ENCODE data around the gene PRKAG1.

Gene PRKAG1

DNA sequence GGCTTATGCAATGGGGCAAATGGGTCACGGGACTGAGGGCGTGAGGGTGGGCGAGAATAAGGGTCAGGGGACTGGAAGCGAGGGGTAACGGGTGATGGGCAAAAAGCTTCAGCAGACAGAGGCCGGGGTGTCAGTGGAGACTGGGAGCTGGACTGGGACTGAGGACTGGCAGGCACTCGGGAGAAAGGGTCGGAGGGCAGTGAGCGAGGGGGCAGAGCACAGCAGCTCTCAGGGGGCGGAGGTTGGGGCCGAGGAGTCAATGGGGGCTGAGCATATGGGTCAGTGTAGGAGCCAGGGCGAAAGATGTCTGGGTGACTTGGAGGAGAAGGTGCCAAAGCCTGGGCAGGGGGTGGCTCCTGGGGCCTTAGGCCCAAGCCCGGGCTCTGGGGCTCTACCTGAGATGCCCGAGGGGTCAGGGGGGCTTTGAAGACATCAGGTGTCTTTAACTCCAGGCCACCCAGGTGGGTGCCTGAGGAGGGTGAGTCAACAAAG lies 21.8 kb upstream of the PRKAG1 start:
- H3K9me3 ChIP-seq (ENCODE audit: severe bottlenecking), result no peaks in the 10 kb centered on the region
- DNase-seq (ENCODE audit: low spot score) (no peak), ATAC-seq (ENCODE audit: low read depth) (no peak)
- no peaks in the 10 kb centered on the region for H3K27me3 ChIP-seq (ENCODE audit: insufficient read depth, poor library complexity, severe bottlenecking)
- no peak overlapping the region for H3K27ac ChIP-seq (ENCODE audit: poor library complexity, severe bottlenecking)
- no peaks in the 10 kb centered on the region for H3K4me1 ChIP-seq (ENCODE audit: insufficient read depth, poor library complexity, severe bottlenecking)
- H3K36me3 ChIP-seq (ENCODE audit: low read depth), result peaks cover 94% of the 10 kb centered on the region
- no peak overlapping the region for H3K4me3 ChIP-seq (ENCODE audit: severe bottlenecking)
- TF ChIP-seq, protein P1, sequence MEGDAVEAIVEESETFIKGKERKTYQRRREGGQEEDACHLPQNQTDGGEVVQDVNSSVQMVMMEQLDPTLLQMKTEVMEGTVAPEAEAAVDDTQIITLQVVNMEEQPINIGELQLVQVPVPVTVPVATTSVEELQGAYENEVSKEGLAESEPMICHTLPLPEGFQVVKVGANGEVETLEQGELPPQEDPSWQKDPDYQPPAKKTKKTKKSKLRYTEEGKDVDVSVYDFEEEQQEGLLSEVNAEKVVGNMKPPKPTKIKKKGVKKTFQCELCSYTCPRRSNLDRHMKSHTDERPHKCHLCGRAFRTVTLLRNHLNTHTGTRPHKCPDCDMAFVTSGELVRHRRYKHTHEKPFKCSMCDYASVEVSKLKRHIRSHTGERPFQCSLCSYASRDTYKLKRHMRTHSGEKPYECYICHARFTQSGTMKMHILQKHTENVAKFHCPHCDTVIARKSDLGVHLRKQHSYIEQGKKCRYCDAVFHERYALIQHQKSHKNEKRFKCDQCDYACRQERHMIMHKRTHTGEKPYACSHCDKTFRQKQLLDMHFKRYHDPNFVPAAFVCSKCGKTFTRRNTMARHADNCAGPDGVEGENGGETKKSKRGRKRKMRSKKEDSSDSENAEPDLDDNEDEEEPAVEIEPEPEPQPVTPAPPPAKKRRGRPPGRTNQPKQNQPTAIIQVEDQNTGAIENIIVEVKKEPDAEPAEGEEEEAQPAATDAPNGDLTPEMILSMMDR (IDR thresholded peaks at IDR 0.05; ENCODE audit: poor library complexity, severe bottlenecking), result no peak

DNA sequence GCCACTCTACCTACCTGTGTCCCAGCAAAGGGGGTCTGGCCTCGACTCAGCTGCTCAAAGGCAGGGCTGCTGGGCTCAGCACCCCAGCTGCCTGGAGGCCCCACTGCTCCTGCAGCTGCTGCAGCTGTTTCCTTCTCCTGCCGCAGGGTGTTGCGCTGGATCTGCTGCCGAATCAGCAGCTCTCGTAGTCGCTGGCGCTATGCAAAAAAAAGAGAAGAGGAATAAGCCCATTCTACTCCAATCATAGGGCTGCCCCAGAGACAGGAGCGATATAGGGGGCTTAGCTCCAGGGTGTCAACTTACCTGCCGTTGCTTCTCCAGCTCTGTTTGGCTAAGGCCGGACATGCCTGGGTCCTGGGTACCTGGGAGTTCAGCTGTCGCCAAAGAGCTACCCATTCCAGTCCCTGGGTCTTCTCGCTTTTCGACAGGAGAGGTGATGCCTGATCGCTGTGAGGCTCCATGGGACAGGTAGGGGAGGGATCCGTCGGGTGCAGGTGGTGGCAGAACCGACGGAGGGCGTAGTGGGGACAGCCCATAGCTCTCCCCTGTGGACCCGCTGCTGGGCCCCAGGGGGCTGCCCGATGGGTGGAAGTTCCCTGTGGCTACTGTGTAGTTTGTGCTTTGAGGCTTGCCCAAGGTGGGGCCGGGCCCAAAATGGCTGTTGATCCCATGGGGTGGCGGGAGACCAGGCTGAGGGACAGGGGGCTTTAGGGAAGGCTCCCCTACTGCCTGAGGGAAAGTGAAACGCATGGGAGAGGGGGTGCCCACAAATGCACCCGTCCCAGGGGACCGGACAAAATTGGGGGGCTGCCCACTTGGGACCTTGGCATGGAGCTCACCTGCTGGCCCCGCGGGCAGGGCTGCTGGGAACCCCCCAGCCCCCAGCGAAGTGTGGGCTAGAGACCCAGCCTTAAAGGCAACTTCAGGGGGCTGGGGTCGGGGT lies 21.1 kb upstream of the PRKAG1 start:
- Histone ChIP-seq H3K4me3 (ENCODE audit: severe bottlenecking) (no peak overlapping the region), H3K27ac (ENCODE audit: poor library complexity, severe bottlenecking) (no peak overlapping the region), H3K36me3 (ENCODE audit: low read depth) (peaks cover 94% of the 10 kb centered on the region), H3K9me3 (ENCODE audit: severe bottlenecking) (no peaks in the 10 kb centered on the region), H3K27me3 (ENCODE audit: insufficient read depth, poor library complexity, severe bottlenecking) (no peaks in the 10 kb centered on the region), H3K4me1 (ENCODE audit: insufficient read depth, poor library complexity, severe bottlenecking) (no peaks in the 10 kb centered on the region)
- DNase-seq (ENCODE audit: low spot score) (no peak), ATAC-seq (ENCODE audit: low read depth) (no peak)
- TF ChIP-seq, protein P1 (IDR thresholded peaks at IDR 0.05; ENCODE audit: poor library complexity, severe bottlenecking), result no peak

DNA sequence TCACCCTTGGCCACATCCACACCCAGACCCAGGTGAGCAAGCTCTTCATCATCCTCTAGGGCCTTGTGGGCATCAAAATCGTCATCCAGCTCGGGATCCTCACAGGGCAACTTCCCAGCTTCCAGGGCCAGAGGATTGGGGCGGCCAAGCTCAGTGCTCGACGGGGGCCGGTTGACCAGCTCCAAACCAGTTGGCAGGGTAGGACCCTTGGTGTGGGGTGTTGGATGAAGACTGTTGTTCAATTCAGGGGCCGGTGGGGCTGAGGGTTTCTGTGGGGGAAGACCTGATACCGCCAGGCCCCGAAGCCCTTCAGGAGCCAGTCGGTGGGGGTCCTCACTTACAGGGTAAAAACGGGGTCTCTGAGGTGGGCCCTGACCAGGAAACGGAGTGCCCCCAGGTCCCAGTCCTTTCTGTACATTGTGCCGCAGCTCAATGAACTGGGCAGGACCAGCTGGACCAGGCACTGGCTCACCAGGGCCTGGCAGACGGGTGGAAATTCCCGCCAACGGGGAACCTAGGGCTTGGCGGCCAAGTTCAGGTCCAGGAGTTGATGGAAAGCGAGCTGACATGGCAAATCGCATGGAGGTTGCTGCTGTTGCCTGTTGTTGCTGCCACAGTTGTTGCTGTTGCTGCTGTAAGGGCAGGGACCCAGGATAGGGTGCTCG lies 19.8 kb upstream of the PRKAG1 start:
- H3K27me3 ChIP-seq (ENCODE audit: insufficient read depth, poor library complexity, severe bottlenecking), result no peaks in the 10 kb centered on the region
- peaks cover 87% of the 10 kb centered on the region for H3K36me3 ChIP-seq (ENCODE audit: low read depth)
- DNase-seq (ENCODE audit: low spot score), result peak; percentile 45
- H3K9me3 ChIP-seq (ENCODE audit: severe bottlenecking), result no peaks in the 10 kb centered on the region
- TF ChIP-seq, protein P1 (IDR thresholded peaks at IDR 0.05; ENCODE audit: poor library complexity, severe bottlenecking), result no peak
- H3K4me3 ChIP-seq (ENCODE audit: severe bottlenecking), result no peak overlapping the region
- H3K4me1 ChIP-seq (ENCODE audit: insufficient read depth, poor library complexity, severe bottlenecking), result no peaks in the 10 kb centered on the region
- no peak for ATAC-seq (ENCODE audit: low read depth)
- H3K27ac ChIP-seq (ENCODE audit: poor library complexity, severe bottlenecking), result no peak overlapping the region

DNA sequence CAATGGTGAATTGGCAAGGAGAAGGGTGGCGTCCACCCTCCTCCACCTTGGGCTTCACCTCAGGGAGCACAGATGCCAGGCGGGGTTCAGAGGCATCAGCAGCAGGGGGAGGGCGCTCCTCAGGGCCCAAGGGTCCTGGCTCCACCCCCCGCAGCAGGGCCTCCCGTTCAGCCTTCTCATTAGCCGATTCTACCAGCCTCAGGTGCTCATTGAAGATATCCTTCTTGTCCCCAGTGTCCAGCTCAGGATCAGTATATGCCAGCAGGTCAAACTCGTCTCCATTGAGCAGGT lies 19.3 kb upstream of the PRKAG1 start:
- DNase-seq (ENCODE audit: low spot score) (peak; percentile 42), ATAC-seq (ENCODE audit: low read depth) (no peak)
- no peaks in the 10 kb centered on the region for H3K4me1 ChIP-seq (ENCODE audit: insufficient read depth, poor library complexity, severe bottlenecking)

More for the DNA sequence above, 19.3 kb upstream of the PRKAG1 start:
- H3K4me3 ChIP-seq (ENCODE audit: severe bottlenecking), result no peak overlapping the region
- H3K9me3 ChIP-seq (ENCODE audit: severe bottlenecking), result no peaks in the 10 kb centered on the region
- H3K27ac ChIP-seq (ENCODE audit: poor library complexity, severe bottlenecking), result no peak overlapping the region
- H3K27me3 ChIP-seq (ENCODE audit: insufficient read depth, poor library complexity, severe bottlenecking), result no peaks in the 10 kb centered on the region
- H3K36me3 ChIP-seq (ENCODE audit: low read depth), result peaks cover 82% of the 10 kb centered on the region
- TF ChIP-seq, protein P1 (IDR thresholded peaks at IDR 0.05; ENCODE audit: poor library complexity, severe bottlenecking), result no peak
